NCI-H2081 treated with DMSO at 0.1 percent for 48 hours (cell line): ENCODE data around the gene WDR11.

Experiments used
- DNase-seq: peaks from one replicate; lab custom pipeline; 2025; lab: John Stamatoyannopoulos, UW

The WDR11 gene

GRCh38 chr10:120850911-120851865 lies at the start of gene WDR11:
TSS of gene WDR11 (plus strand) at chr10:120851362. CDS start at chr10:120851421, 59 bp downstream.
- DNase-seq: peak; percentile 36

GRCh38 chr10:120802935-120803334 lies 48.2 kb upstream of the WDR11 start:
- DNase-seq: no peak

- no peak for DNase-seq
Observed at GRCh38 chr10:120803972-120804371, 47.2 kb upstream of the WDR11 start.

- DNase-seq: no peak
Observed at GRCh38 chr10:120805014-120805812, 45.9 kb upstream of the WDR11 start.

GRCh38 chr10:120806081-120806480 lies 45.1 kb upstream of the WDR11 start:
- no peak for DNase-seq

- DNase-seq: no peak
Observed at GRCh38 chr10:120810298-120810697, 40.9 kb upstream of the WDR11 start.

GRCh38 chr10:120813085-120813484 lies 38.1 kb upstream of the WDR11 start:
- no peak for DNase-seq

- DNase-seq: no peak
Observed at GRCh38 chr10:120818301-120818700, 32.9 kb upstream of the WDR11 start.

GRCh38 chr10:120819366-120819765 lies 31.8 kb upstream of the WDR11 start:
- DNase-seq: no peak

GRCh38 chr10:120823266-120823665 lies 27.9 kb upstream of the WDR11 start:
- DNase-seq: no peak

GRCh38 chr10:120824881-120825309 lies 26.3 kb upstream of the WDR11 start:
- DNase-seq: no peak

- DNase-seq: no peak
Observed at GRCh38 chr10:120825878-120826769, 25.0 kb upstream of the WDR11 start.

- no peak for DNase-seq
Observed at GRCh38 chr10:120827251-120827875, 23.8 kb upstream of the WDR11 start.

GRCh38 chr10:120828763-120829319 lies 22.3 kb upstream of the WDR11 start:
- no peak for DNase-seq

- no peak for DNase-seq
Observed at GRCh38 chr10:120832106-120832505, 19.1 kb upstream of the WDR11 start.

- no peak for DNase-seq
Observed at GRCh38 chr10:120833222-120833928, 17.8 kb upstream of the WDR11 start.

- DNase-seq: no peak
Observed at GRCh38 chr10:120835603-120836002, 15.6 kb upstream of the WDR11 start.

GRCh38 chr10:120838941-120839340 lies 12.2 kb upstream of the WDR11 start:
- DNase-seq: no peak

GRCh38 chr10:120841522-120842189 lies 9.5 kb upstream of the WDR11 start:
- DNase-seq: no peak

GRCh38 chr10:120854388-120854787 lies 3.2 kb downstream of the WDR11 start:
- no peak for DNase-seq
